Cerebellar cortex (tissue), 1 donor: ENCODE data around the gene ZNF628.

Experiments used
- DNase-seq: peaks from one replicate; pipeline ENCODE4 v3.0.0-alpha.2; 2015; ENCODE audit warnings: low spot score

Gene ZNF628

GRCh38 chr19:55465460-55466240 is 10.8 kb upstream of the ZNF628 start:
- DNase-seq = no peak

- no peak for DNase-seq
Measured at GRCh38 chr19:55466241-55466614, 10.2 kb upstream of the ZNF628 start.

DNA sequence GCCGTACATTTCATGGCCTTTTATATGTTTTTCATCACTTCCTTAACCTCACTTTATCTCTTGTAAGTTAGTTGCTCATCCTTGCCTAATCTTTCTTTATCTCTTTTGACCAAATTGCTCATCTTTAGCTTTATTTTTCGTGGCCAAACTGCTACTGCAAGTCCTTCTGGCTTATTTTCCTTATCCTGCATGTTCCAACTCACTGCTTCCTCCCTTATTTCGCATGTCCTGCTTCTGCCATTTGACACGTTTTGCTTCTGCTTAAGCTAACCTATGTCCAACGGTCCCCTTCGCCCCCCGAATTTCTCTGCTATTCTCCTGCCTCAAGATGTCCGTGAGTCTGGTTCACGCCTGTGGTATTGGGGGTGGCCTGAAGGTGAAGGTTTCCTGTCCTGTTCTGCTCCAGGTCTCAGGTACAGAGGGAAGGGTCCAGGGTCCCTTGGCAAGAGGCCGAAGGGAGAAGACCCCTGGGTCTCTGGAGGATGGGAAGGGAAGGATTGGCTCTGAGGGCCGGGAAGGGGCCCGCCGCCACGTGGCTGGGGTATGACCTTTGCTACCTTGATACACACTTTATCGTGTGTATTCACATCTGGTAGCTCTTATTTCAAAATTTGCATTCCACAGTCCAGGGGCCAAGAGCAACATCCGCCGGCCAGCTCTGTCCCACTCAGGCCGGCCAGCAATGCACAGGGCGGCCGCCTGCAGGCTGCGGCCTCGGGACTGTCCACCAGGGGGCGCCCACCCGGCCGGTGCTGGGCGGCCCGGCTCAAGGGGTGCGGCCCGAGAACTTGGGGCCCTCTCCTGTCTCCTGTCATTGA is 9.0 kb upstream of the ZNF628 start:
- no peak for DNase-seq

DNA sequence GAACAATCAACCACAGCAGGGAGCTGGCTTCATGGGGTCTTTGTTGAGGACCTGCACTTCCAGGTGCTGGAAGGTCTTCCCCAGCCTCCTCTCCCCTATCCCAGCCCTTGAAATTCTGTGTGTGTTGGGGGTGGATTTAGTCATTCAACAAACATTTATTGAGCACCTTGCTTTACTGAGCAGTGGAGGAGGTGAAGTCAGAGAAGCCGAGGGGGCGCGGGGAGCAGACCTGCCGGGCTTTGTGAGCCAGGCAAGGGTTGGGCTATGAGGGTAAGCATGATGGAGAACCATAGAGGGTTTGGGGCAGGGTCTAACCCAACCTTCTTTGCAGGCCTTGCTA is 8.4 kb upstream of the ZNF628 start:
- no peak for DNase-seq

- no peak for DNase-seq
Measured at GRCh38 chr19:55471266-55471665, 5.2 kb upstream of the ZNF628 start.

DNA sequence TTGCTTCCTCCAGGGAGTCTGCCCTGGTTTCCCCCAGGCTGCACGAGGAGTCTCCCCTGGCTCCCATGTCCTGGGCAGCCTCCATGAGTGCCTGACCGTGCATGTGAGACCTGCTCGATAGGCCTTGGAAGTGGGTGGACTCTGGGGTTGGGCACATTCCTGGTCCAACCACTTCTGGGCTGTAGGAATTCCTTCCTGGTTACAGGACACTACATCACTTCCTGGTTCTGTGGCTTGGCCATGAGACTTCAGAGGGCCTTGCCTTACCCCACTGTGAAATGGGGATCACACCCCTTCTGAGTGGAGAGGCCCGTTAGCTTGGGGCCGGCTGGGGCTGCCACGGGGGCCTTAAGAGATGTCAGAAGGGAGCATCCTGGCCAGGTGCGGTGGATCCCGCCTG is 4.0 kb upstream of the ZNF628 start:
- DNase-seq = no peak

DNA sequence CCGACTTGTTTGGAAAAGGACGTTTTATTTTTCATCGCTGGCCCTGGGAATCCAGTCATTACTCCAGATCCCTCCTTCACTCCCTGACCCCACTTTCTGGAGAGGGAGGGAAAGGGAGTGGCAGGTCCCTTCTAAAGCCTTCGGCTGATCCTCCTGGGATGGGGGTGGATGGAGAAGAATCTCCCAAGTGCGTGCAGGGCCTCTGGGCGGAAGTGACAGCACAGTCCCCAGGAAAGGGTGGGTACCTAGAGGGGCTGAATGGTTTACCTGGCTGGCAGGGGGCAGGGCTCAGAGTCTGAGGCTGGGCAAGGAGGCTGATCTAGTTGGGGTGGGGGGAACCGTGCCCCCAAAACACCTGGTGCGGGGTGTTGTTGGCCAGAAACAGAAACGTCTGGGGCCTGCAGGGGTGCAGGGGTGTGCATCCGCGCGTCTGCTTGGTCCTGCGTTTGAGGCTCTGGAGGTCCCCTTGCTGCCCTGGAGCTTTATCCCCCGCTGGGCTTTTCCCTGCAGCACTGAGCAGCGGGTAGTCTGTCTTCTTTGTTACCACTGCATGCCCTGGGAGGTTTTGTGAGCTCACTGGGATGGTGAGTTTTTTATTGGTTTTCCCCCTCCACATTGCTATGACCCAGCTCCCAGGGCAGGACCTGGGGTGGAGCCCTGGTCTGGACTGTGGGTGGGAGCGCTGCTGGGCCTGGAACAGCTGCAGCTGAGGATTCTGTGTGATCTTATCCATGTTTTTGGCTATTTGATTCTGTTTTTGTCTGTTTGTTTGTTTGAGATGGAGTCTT is 3.0 kb upstream of the ZNF628 start:
- DNase-seq = no peak

DNA sequence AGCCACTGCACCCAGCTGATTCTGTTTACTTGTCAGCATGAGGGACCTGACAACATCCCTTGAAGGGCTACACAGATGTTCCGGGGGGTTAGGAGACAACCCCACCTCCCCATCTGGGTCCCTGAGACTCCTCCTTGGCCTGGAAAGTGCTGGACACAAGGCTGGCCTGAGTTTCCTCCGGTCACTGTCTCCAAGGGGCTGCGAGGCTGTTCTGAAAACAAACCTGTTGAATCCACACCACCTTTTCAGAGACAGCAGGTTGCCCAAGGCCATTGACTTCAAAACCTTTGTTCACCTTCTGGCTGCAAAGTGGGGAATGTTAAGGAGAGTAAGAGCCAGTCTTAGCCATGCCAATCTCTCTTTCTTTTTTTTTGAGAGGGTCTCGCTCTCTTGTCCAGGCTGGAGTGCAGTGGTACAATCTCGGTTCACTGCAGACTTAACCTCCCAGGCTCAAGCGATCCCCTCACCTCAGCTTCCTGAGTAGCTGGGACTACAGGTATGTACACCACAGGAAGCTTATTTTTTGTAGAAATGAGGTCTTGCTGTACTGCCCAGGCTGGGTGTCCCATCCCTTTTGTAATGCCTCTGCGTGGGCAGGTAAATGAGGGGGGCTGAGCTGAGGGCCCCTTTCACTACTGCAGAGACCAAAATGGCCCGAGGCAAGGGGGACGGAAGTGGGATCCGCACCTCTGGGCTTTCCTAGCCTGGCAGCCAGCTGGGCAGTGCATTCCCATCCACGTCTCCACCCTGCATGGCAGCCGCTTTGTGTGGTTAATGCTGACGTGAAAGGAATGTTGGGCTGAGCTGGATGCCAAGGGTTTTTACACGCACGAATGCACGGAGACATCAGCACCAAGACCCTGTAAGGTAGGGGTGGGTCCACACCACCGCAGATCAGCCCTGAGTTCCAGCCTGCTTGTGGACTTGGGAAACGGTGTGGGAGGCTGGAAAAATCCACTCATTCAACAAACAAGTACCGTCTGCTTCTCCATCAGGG is 1.9 kb upstream of the ZNF628 start:
- no peak for DNase-seq

GRCh38 chr19:55477905-55478304 is 1.5 kb downstream of the ZNF628 start:
- DNase-seq = no peak

DNA sequence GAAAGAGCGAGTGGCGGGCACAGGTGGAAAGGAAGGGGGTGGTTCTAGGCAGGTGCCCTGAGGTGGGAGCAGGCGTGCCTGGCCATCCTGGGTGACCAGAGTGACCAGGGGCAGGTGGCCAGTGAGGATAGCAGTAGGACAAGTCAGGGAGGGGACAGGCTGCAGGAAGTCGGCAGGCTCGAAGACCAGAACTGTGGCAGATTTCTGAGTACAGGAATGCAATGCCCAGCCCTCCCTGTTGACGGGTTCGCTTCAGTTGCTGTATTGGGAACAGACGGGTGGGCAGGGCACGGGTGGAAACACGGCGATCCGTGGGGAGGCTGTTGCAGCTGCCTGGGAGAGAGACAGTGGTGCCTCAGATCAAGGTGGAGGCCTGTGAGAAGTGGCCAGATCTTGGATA is 1.9 kb downstream of the ZNF628 start:
- no peak for DNase-seq

GRCh38 chr19:55479045-55479444 is 2.6 kb downstream of the ZNF628 start:
- DNase-seq = no peak

GRCh38 chr19:55479451-55480230 is 3.2 kb downstream of the ZNF628 start:
- no peak for DNase-seq

- no peak for DNase-seq
Measured at GRCh38 chr19:55481148-55481793, 4.9 kb downstream of the ZNF628 start.

DNA sequence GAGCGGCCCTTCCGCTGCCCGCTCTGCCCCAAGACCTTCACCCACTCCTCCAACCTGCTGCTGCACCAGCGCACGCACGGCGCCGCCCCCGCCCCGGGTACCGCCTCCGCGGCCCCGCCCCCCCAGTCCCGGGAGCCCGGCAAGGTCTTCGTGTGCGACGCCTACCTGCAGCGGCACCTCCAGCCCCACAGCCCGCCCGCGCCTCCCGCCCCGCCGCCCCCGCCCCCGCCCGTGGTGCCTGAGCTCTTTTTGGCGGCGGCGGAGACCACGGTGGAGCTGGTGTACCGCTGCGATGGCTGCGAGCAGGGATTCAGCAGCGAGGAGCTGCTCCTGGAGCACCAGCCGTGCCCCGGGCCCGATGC is 5.4 kb downstream of the ZNF628 start:
- DNase-seq = no peak

DNA sequence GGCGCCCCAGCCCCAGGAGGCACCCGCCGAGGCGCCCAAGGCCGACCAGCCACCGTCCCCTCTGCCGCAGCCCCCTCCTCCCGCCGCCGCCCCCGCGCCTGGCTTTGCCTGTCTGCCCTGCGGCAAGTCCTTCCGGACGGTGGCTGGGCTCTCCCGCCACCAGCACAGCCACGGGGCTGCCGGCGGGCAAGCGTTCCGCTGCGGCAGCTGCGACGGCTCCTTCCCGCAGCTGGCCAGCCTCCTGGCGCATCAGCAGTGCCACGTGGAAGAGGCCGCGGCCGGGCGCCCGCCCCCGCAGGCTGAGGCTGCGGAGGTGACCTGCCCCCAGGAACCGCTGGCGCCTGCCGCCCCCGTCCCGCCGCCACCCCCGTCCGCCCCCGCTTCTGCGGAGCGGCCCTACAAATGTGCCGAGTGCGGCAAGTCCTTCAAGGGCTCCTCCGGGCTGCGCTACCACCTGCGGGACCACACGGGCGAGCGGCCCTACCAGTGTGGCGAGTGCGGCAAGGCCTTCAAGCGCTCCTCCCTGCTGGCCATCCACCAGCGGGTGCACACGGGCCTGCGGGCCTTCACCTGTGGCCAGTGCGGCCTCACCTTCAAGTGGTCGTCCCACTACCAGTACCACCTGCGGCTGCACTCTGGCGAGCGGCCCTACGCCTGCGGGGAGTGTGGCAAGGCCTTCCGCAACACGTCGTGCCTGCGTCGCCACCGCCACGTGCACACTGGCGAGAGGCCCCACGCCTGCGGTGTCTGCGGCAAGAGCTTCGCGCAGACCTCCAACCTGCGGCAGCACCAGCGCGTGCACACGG is 5.9 kb downstream of the ZNF628 start:
- DNase-seq = no peak

DNA sequence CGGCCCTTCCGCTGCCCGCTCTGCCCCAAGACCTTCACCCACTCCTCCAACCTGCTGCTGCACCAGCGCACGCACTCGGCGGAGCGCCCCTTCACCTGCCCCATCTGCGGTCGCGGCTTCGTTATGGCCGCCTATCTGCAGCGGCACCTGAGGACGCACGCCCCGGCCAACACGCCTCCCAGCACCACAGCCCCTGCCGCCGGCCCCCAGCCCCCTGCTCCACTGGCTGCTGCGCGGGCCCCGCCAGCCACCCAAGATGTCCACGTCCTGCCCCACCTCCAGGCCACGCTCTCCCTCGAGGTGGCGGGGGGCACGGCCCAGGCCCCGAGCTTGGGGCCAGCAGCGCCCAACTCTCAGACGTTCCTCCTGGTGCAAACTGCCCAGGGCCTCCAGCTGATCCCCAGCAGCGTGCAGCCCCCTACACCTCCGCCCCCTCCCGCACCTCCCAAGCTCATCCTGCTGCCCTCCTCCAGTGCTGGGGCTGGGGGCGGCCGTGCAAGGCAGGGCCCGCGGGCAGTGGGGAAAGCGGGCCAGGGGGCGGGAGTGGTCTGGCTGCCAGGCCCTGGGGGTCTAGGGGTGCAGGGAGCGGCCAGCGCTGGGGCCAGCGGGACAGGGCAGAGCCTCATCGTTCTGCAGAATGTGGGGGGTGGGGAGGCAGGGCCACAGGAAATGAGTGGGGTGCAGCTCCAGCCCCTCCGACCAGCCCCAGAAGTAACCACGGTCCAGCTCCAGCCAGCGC is 6.7 kb downstream of the ZNF628 start:
- no peak for DNase-seq

DNA sequence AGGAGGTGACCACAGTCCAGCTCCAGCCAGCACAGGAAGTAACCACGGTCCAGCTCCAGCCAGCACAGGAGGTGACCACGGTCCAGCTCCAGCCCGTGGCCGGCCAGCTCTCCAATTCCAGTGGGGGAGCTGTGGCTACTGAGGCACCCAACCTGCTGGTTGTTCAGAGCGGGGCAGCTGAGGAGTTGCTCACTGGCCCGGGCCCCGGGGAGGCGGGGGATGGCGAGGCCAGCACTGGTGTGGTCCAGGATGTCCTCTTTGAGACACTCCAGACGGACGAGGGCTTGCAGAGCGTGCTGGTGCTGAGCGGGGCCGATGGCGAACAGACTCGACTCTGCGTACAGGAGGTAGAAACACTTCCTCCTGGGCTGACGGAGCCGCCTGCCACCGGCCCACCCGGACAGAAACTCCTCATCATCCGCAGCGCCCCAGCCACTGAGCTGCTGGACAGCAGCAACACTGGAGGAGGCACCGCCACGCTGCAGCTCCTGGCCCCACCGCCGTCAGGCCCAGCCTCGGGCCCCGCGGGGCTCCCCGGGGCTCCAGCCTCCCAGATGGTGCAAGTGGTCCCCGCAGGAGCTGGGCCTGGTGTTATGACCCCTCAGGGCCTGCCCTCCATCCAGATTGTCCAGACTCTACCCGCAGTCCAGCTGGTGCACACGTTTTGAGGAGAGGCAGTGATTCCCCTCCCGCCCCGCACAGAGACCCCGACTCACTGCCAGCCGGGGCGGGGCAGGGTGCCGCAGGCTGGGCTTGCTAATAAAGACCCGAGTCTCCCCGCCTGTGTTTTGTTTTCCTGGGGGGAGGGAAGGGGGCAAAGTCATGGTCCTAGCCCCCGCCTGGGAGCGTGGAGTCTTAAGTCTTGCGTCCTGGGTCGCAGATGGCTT is 7.5 kb downstream of the ZNF628 start:
- no peak for DNase-seq
